TTC549 (cell line): Measurements from ENCODE around the gene PROSER3.
"Not testable (repeated sequence)": the region's sequence is repeated elsewhere in the genome, so short reads cannot be mapped to it uniquely, and the experiment has no call there.

Source experiments
- FAIRE-seq: peaks from 2 replicates; lab custom pipeline; 2012; peaks lifted over from hg19 to GRCh38; lab: Jason Lieb, UNC

The PROSER3 gene

DNA sequence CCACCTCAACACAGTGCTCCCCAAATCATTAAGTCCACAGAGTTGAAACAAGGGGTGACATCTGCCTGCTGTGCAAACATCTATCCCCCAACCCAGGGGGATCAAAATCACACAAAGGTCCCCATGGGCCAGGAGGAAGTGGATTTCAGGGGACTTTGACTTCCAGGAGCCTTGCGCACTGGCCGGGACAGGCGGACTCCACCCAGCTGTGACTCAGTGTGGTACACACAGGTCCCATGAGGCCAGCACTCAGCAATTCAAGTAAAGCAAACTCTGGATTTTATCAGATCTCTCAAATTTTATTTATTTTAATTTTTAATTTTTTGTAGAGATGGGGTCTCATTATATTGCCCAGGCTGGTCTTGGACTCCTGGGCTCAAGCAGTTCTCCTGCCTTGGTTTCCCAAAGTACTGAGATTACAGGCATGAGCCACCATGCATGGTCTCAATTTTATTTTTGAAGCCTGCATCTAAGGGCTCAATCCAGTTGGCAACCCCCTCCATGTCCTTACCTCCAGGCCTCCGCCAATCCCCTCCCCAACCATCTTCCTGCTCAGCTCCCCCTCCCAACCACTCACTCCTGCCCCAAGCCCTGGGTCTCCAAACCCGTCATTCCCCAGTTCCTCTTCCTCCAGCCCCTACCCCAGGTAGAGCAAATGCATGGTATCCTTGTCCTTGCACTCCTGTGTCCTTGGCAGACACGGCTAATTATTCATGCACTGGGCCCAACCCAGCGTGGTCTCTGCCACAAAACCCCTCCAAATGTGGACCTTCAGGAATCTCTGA, 35.6 kb downstream of the PROSER3 start:
- no peak for FAIRE-seq

DNA sequence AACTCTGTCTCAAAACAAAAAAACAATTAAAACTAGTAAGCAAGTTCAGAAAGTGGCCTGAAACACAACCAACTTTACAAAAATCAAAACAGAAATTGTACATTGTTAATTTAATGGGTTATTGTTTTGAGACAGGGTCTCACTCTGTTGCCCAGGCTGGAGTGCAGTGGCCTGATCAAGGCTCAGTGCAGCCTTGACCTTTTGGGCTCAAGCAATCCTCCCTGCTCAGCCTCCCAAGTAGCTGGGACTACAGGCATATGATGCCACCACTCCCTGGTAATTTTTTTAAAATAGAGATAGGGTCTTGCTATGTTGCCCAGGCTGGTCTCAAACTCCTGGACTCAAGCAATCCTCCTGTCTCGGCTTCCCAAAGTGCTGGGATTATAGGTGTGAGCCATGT, 37.6 kb downstream of the PROSER3 start:
- FAIRE-seq, result not testable (repeated sequence)

DNA sequence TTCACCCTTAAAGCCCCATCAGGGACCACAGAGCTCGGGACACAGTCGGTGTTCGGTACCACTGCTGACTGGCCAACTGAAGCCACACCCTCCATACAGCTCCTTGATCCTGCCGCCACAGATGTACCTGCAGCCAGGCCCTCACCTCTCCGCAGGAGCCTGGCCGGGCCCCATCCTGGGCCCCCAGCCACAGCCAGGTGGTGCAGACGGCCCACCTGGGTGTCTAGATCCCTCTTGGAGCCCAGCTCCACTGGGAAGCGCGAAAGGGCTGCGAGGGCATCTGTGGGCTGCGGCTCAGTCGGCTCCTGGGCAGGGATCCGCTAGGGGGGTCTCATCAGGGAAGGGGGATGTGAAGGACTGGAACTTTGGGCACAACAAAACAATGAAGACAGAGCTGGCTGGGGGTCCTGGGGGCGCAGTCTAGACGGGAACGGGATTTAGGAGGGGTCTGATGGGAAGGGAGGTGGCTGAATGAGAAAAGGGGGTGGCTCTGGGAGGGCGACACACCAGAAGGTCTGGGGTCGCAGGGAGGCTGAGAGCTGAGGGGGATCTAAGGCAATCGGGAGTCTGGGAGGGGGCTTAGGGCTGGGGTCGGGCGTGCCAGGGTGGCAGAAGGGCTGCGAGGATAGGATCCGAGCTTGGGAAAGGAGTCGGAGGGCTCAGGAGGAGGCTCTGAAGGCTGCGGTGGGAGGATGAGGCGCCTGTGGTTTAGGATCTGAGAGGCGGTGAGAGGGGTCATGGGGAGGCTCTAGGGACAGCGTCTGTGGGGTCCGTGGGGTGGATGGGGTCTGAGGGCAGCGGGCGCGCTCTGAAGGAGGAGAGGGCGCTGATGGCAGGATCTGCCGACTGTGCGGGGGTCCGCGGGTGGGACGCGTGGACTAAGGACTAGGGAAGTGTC, 38.9 kb downstream of the PROSER3 start:
- no peak for FAIRE-seq

DNA sequence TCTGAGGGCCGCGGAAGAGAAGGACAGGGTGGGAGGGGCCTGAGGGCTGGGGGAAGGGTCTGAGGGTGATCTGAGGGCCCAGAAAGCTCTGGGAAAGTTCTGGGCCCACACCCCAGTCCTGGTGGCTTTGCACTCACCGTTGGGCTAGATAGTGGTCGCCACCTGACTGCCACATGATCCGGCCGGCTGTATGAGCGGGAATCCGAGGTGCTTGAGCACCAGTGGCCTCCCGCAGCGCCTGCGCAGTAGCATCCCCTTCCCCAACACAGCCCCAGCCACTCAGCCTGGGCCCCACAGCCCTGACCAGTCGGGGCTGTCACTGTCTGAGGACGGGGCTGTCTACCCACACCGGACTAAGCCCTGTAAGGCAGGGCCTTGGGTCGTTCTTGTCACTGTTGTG, 39.7 kb downstream of the PROSER3 start:
- no peak for FAIRE-seq

DNA sequence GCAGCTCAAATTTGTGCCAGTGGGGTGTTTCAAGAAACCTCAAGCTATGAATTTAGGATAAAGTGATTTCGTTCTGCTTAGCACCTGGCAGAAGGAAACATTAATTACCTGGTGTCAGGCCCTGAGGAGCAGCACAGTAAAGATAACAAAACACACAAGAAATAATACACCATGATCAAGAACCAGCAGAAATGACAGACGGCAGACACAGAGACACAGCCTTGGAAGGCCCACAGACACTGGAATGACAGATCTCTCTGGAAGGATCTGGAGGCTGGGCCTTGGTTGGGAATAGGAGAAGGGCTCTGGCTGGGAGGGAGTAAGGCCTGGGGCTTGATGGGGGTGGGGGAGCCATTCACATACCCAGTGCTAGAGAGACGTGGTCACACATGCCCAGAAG, 43.9 kb downstream of the PROSER3 start:
- FAIRE-seq, result no peak

DNA sequence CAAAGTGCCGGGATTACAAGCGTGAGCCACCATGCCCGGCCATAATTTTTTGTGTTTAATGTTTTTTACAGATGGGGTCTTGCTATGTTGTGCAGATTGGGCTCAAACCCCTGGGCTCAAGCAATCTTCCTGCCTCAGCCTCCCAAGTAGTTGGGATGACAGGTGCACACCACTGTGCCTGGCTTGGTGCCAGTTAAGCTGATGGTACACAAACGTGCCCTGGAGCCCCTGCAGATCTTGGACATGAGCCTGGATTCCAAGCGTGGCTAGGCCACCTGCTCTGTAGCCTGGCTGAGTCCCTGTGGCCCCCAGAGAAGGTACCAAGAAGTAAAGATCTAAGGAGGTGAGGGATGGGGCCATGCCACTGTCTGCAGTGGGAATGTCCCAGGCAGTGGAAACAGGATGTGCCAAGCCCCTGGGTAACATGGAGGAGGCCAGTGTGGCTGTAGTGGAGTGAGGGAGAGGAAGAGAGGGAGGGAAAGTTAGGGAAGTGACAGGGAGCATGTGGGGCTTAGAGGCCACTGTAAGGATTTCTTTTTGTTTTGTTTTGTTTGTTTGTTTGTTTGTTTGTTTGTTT, 47.6 kb downstream of the PROSER3 start:
- FAIRE-seq, result no peak

DNA sequence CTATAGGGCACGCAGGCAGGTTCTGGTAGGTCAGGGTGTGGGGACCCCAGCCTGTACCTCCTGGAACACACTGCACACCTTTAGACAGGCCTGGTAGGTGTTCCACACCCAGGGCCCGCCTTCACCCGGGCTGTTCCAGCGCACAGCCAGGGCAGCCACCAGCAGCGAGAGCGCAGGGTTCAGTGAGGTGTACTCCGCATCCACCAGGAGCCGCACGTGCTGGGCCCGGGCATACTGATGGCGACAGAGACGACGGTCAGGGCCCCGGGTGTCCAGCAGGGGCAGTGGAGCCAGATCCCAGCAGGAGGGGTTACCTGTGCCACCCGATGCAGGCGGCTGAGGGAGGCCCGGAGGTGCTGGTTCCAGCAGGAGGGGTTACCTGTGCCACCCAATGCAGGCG, 48.6 kb downstream of the PROSER3 start:
- FAIRE-seq, result no peak

DNA sequence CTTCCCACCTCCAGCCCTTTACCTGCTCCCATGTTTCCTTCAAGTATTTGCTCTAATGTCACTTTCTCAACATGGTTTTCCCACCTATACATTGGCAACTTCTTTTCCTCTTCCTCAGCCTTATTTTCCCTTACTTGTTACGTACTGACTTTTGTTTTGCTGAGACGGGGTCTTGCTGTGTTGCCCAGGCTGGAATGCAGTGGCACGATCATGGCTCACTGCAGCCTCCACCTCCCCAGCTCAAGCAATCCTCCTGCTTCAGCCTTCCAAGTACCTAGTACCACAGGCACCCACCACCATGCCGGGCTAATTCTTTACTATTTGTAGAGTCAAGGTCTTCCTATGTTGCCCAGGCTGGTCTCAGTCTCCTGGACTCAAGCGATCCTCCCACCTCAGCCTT, 49.7 kb downstream of the PROSER3 start:
- FAIRE-seq, result no peak

DNA sequence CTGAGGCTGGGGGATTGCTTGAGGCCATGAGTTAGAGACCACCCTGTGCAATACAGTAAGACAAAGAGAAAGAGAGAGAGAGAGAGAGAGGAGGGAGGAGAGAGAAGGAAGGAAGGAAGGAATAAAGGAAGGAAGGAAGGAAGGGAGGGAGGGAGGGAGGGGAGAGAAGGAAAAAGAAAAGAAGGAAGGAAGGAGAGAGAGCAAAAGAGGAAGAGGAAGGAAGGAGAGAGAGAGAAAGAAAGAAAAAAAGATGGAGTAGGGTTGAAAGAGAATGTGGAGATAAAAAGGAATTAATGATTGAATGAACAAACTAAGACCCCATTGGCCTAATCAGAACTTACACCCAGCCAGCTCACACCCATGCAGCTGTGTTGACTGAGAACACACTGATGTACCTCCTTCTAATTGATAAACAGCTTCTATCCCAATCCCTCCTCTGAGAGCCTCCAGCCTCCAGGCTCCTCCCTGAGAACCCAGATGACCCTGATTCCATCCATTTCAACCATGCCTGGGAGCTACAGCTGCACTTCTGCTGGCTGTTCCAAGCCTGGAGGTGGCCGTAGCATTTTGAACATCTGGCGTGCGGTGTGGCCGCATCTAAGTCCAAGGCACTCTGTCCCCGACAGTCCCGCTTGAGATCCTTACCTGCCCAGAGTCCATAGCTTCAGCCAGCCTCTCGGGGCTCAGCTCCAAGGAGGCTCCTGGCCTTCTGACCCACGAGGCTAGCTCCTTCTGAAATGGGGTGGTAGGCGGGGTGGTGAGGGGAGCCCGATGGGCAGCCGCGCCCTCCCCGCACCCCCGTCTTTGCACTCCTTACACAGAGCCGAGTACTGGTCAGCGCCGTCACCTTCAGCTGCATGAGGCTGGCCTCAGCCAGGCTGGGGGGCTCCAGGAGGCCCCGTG, 53.6 kb downstream of the PROSER3 start:
- FAIRE-seq, result no peak

DNA sequence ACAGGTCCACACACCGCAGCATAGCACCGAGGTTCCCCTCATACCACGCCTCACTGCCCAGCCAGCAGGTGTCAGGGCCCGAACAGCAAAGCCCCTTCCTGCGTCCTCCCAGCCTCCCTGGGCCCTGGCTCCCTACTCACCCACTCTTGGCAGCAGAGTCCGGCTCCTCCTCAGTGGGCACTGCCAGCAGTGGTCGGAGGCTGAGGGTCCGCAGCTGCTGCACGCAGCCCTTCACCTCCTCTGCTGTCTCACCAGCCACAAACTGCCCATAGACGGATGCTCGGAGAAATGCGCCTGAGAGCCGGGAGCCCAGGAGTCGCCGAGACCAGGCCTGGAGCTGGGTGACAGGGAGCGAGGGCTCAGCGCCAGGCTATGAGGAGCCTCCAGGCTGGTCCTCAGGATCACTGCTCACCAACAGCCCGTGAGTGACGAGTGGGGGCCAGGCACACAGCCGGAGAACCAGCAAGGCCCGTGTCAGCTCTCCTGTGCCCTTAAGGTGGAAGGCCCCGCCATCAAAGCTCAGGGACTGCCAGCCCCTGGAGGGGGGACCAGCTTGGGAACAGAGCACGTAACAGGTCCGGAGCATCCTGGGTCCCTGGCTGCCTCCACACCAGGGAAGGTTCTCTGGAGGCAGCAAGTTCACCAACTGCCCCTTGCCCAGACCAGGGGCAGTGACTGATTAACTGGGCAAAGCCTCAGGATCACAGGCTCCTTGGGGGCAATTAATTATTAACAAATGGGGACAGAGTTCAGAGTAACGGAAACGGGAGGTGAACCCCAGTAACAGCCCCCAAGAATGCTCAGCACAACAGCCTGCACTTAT, 54.5 kb downstream of the PROSER3 start, which contains the start of gene PRODH2:
TSS of gene PRODH2 (minus strand) at position 626 of the 823 bp plus-strand sequence. CDS start at position 586, 40 bp downstream.
- no peak for FAIRE-seq

DNA sequence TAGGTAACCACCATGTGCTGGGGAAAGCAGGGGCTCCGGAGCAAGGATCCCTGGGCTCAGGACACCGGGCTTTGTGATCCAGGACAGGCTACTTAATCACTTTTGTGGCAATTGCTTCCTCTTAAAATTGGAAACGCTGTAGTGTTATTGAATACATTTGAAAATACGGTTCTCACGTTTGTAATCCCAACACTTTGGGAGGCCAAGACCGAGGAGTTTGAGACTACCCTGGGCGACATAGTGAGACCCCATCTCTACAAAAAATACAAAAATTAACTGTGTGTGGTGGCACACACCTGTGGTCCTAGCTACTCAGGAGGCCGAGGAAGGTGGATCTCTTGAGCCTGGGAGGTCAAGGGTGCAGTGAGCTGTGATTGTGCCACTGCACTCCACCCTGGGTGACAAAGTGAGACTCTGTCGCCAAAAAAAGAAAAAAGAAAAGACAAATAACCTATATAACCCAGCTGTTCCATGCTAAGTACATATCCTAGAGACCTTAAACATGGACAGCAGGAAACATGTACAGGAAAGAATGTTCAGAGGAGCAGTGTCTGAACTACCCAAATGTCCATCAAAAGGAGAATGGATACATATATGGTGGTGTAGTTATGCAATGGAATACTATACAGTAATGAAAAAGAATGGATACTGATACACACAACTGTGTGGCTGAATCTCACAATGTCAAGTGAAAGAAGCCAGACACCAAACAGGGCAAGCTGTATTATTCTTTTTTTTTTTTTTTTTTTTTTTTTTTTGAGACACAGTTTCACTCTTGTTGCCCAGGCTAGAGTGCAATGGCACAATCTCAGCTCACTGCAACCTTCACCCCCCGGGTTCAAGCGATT, 55.3 kb downstream of the PROSER3 start:
- no peak for FAIRE-seq

DNA sequence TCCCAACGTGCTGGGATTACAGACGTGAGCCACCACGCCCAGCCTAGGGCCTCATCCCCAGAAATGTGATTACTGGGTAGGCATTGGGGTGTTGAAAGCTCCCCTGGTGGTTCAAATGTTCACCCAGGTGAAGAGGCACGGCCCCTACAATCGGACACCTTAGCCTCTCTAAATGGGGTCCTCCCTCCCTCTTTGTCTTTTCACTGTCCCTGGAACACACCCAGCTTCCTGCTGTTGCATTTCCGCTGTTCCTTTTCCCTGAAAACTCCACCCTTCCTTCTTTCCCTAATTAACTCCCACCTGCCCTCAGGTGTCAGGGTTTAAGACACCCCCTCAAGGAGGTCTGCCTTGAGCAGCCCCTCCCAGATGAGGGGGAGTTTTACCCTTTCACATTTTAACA, 58.3 kb downstream of the PROSER3 start:
- no peak for FAIRE-seq

DNA sequence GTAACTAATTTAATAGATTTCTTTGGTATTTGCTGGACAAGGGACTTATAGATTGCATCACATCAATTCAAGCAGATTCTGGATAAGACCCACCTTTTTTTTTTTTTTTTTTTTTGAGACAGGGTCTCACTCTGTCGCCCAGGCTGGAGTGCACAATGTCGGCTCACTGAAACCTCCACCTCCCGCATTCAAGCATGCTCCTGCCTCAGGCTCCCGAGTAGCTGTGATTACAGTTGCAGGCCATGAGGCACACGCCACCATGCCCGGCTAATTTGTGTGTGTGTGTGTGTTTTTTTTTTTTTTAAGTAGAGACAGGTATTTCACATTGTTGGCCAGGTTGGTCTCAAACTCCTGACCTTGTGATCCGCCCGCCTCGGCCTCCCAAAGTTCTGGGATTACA, 58.9 kb downstream of the PROSER3 start:
- FAIRE-seq, result no peak

DNA sequence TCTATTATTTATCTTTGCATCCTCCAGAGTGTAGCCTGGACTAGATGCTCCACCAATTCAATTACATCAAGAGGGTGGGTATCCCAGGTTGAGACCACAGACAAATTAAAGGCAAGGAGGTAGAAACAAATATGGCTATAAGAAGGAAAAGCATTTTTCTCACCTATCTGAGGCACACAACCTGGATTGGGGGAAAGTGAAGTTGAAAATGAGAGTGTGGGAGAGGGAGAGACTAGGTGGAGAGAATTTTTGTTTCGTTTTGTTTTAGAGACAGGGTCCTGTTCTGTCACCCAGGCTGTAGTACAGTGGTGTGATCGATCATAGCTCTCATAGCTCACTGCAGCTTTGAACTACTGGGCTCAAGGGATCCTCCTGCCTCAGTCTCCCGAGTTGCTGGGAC, 60.5 kb downstream of the PROSER3 start:
- FAIRE-seq, result no peak
